ENCODE measurements around the gene REELD1.

The REELD1 gene

DNA sequence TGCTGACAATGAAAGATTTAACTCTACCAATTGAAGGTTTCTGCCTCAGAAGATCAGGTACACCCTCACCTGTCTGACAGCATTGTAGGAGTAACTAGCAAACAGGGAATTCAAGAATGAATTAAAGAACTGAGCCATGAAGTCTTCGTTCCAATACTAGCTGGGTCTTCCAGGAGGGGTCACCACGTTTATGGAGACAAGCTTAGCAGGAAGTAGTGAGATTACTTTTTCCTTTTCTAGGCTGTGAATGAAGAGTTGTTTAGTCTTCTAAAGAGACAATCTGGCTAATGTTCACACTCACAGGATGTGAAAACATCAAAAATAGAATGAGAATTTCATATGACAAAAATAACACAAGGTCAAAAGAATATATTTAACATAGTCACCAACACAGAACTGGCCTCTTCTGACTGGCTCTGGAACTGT lies 54.9 kb downstream of the REELD1 start:
- H3K36me3 ChIP-seq (ENCODE audit: control insufficient read depth, low read length), result no peaks in the 10 kb centered on the region
- H4K20me1 ChIP-seq (ENCODE audit: control insufficient read depth, insufficient read depth, low read depth, low read length), result no peaks in the 10 kb centered on the region
- no peaks in the 10 kb centered on the region for H3K9me2 ChIP-seq (replicated peaks; ENCODE audit: control insufficient read depth, low read length)
- H3K27me3 ChIP-seq (ENCODE audit: control insufficient read depth, low read length), result no peaks in the 10 kb centered on the region
- H3K79me2 ChIP-seq (ENCODE audit: control insufficient read depth, low read length), result no peaks in the 10 kb centered on the region
- no peak overlapping the region for H3K4me3 ChIP-seq (ENCODE audit: low read length)
- no peaks in the 10 kb centered on the region for H3F3A ChIP-seq (ENCODE audit: control insufficient read depth, insufficient read depth)
- no peak overlapping the region for H3K27ac ChIP-seq (ENCODE audit: low read depth, low read length)
- H3K4me1 ChIP-seq (ENCODE audit: control insufficient read depth, low read length), result peaks cover 11% of the 10 kb centered on the region
- 0 out of 2 replicates have a peak overlapping the region, but pooled peaks have one; percentile 2 for H3K4me2 ChIP-seq (ENCODE audit: low read length)
- TF ChIP-seq, protein P1, sequence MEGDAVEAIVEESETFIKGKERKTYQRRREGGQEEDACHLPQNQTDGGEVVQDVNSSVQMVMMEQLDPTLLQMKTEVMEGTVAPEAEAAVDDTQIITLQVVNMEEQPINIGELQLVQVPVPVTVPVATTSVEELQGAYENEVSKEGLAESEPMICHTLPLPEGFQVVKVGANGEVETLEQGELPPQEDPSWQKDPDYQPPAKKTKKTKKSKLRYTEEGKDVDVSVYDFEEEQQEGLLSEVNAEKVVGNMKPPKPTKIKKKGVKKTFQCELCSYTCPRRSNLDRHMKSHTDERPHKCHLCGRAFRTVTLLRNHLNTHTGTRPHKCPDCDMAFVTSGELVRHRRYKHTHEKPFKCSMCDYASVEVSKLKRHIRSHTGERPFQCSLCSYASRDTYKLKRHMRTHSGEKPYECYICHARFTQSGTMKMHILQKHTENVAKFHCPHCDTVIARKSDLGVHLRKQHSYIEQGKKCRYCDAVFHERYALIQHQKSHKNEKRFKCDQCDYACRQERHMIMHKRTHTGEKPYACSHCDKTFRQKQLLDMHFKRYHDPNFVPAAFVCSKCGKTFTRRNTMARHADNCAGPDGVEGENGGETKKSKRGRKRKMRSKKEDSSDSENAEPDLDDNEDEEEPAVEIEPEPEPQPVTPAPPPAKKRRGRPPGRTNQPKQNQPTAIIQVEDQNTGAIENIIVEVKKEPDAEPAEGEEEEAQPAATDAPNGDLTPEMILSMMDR (IDR thresholded peaks at IDR 0.05; ENCODE audit: low read depth, low read length, poor library complexity, severe bottlenecking), result no peak
- TF ChIP-seq EZH2phosphoT487 (IDR thresholded peaks at IDR 0.05; ENCODE audit: borderline replicate concordance, low read length), result no peak
- H3K9me3 ChIP-seq (ENCODE audit: control insufficient read depth, insufficient read depth, low read length), result no peaks in the 10 kb centered on the region

DNA sequence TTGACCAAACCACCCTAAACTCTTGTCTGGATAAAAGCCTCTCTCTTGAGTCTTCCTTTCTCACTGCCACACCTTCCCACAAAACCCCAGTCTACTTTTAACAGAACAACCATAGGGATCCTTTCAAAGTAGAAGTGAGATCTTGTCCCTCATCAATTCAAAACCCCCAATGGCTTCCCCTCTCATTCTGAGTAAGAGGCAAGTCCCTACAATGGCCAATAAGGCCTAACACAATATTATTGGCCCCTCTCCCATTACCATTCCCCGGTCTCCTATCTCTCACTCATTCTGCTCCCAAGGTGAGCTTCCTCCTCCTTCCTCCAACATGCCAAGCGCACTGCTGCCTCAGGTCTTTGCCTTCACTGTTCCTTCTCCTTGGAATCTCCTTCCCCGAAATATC lies 57.1 kb downstream of the REELD1 start:
- H3K79me2 ChIP-seq (ENCODE audit: control insufficient read depth, low read length), result no peaks in the 10 kb centered on the region

DNA sequence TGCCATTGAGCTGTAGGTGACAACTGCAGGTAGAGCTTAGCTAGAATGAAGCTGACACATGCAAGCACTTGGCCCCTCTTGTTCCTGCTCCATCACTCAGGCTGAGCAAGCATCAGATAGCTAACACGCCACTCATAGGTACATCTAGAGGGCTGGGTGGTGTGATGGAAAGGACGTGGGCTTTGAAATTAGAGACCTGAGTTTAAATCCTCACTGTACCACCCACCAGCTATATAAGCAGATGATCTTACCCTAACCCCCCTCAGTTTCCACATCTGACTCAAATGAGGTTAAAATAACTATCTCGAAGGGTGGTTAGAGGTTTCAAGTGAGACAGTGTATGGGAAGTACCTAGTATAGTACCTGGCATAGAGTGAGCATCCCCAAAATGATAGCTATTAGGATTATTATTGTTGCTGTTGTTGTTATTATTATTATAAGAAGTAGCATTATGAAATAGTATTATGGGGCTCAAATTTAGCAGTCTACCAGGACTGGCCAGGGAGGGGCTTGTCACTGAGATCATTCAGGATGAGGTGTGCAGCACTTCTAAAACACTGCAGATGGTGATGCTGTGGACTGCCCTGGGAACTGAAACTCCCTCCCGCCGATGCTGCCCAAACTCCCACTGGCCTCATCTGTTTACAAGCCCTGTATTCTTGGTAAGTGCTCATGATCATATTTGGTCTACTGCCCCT lies 59.0 kb downstream of the REELD1 start:
- Histone ChIP-seq H3K4me2 (ENCODE audit: low read length) (no peak overlapping the region), H3K36me3 (ENCODE audit: control insufficient read depth, low read length) (no peaks in the 10 kb centered on the region), H3K79me2 (ENCODE audit: control insufficient read depth, low read length) (no peaks in the 10 kb centered on the region), H3K4me1 (ENCODE audit: control insufficient read depth, low read length) (peaks cover 11% of the 10 kb centered on the region), H3K9me2 (replicated peaks; ENCODE audit: control insufficient read depth, low read length) (no peaks in the 10 kb centered on the region), H3K9me3 (ENCODE audit: control insufficient read depth, insufficient read depth, low read length) (no peaks in the 10 kb centered on the region), H3K4me3 (ENCODE audit: low read length) (no peak overlapping the region), H3K27me3 (ENCODE audit: control insufficient read depth, low read length) (no peaks in the 10 kb centered on the region), H3F3A (ENCODE audit: control insufficient read depth, insufficient read depth) (no peaks in the 10 kb centered on the region), H4K20me1 (ENCODE audit: control insufficient read depth, insufficient read depth, low read depth, low read length) (no peaks in the 10 kb centered on the region), H3K27ac (ENCODE audit: low read depth, low read length) (no peak overlapping the region)
- TF ChIP-seq EZH2phosphoT487 (IDR thresholded peaks at IDR 0.05; ENCODE audit: borderline replicate concordance, low read length), result no peak
- TF ChIP-seq, protein P1 (IDR thresholded peaks at IDR 0.05; ENCODE audit: low read depth, low read length, poor library complexity, severe bottlenecking), result no peak

More for the DNA sequence above, 57.1 kb downstream of the REELD1 start:
- no peak overlapping the region for H3K4me2 ChIP-seq (ENCODE audit: low read length)
- no peak overlapping the region for H3K4me3 ChIP-seq (ENCODE audit: low read length)
- no peaks in the 10 kb centered on the region for H3F3A ChIP-seq (ENCODE audit: control insufficient read depth, insufficient read depth)
- no peaks in the 10 kb centered on the region for H4K20me1 ChIP-seq (ENCODE audit: control insufficient read depth, insufficient read depth, low read depth, low read length)
- H3K27ac ChIP-seq (ENCODE audit: low read depth, low read length), result no peak overlapping the region
- H3K9me3 ChIP-seq (ENCODE audit: control insufficient read depth, insufficient read depth, low read length), result no peaks in the 10 kb centered on the region
- no peaks in the 10 kb centered on the region for H3K9me2 ChIP-seq (replicated peaks; ENCODE audit: control insufficient read depth, low read length)
- no peaks in the 10 kb centered on the region for H3K27me3 ChIP-seq (ENCODE audit: control insufficient read depth, low read length)
- no peaks in the 10 kb centered on the region for H3K36me3 ChIP-seq (ENCODE audit: control insufficient read depth, low read length)
- H3K4me1 ChIP-seq (ENCODE audit: control insufficient read depth, low read length), result peaks cover 11% of the 10 kb centered on the region
- TF ChIP-seq, protein P1 (IDR thresholded peaks at IDR 0.05; ENCODE audit: low read depth, low read length, poor library complexity, severe bottlenecking), result no peak
- TF ChIP-seq EZH2phosphoT487 (IDR thresholded peaks at IDR 0.05; ENCODE audit: borderline replicate concordance, low read length), result no peak

All from DOHH2 (cell line).